BE2C (cell line): ENCODE results near the gene THSD7A.

Experiments
- DNase-seq: peaks from one replicate; pipeline ENCODE4 v3.0.0-alpha.2; 2020
- H3K27me3 ChIP-seq: fragments of 250-450 bp; sonication (Bioruptor Pico); 2 replicates; pipeline ENCODE4 v1.5.1; 2020; ENCODE audit warnings: mild to moderate bottlenecking
- H3K36me3 ChIP-seq: fragments of 250-450 bp; sonication (Bioruptor Pico); 2 replicates; pipeline ENCODE4 v1.5.1; 2020; ENCODE audit warnings: mild to moderate bottlenecking
- H3K4me1 ChIP-seq: fragments of 250-450 bp; sonication (Bioruptor Pico); 2 replicates; pipeline ENCODE4 v1.5.1; 2020
- H3K4me3 ChIP-seq: 2 replicates; pipeline ENCODE4 v1.5.1; 2011; ENCODE audit warnings: low read depth, low read length
- H3K9me3 ChIP-seq: fragments of 250-450 bp; sonication (Bioruptor Pico); 2 replicates; pipeline ENCODE4 v1.5.1; 2020
- TF ChIP-seq, protein P1 (sequence below): IDR thresholded peaks from 2 replicates; pipeline ENCODE4 v1.5.1; 2012; ENCODE audit warnings: mild to moderate bottlenecking, low read depth, low read length

Gene THSD7A

GRCh38 chr7:11751807-11752389 is 80.1 kb downstream of the THSD7A start:
- no peaks in the 10 kb centered on the region for H3K36me3 ChIP-seq
- H3K27me3 ChIP-seq, result no peaks in the 10 kb centered on the region
- TF ChIP-seq, protein P1, sequence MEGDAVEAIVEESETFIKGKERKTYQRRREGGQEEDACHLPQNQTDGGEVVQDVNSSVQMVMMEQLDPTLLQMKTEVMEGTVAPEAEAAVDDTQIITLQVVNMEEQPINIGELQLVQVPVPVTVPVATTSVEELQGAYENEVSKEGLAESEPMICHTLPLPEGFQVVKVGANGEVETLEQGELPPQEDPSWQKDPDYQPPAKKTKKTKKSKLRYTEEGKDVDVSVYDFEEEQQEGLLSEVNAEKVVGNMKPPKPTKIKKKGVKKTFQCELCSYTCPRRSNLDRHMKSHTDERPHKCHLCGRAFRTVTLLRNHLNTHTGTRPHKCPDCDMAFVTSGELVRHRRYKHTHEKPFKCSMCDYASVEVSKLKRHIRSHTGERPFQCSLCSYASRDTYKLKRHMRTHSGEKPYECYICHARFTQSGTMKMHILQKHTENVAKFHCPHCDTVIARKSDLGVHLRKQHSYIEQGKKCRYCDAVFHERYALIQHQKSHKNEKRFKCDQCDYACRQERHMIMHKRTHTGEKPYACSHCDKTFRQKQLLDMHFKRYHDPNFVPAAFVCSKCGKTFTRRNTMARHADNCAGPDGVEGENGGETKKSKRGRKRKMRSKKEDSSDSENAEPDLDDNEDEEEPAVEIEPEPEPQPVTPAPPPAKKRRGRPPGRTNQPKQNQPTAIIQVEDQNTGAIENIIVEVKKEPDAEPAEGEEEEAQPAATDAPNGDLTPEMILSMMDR, result no peak
- H3K4me1 ChIP-seq, result peaks cover 21% of the 10 kb centered on the region
- no peak for DNase-seq
- H3K9me3 ChIP-seq, result peaks cover 3% of the 10 kb centered on the region; the same call in 1 of the 2 replicates
- H3K4me3 ChIP-seq, result no peak overlapping the region

DNA sequence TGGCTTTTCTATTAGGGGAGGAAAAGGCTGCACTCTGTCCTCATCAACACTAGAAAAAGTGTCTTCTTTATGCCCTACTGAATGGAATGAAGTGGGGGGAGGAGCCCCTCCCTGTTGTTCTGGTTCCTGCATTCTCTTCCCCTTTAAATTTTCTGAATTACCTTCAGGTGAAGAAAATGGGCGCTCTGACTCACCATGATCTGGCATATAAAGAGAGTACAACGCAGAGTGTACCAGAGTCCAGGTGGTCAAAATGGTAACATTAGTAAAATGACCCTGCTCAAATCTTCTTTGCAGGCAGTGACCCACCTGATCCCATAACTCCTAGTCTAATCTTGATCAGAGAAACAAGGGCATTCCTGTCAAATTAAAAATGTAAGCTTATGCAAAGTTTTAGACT is 80.7 kb downstream of the THSD7A start:
- TF ChIP-seq, protein P1, result no peak
- Histone ChIP-seq H3K9me3 (peaks cover 3% of the 10 kb centered on the region; the same call in 1 of the 2 replicates), H3K27me3 (no peaks in the 10 kb centered on the region), H3K36me3 (no peaks in the 10 kb centered on the region), H3K4me1 (peaks cover 17% of the 10 kb centered on the region), H3K4me3 (no peak overlapping the region)
- no peak for DNase-seq

DNA sequence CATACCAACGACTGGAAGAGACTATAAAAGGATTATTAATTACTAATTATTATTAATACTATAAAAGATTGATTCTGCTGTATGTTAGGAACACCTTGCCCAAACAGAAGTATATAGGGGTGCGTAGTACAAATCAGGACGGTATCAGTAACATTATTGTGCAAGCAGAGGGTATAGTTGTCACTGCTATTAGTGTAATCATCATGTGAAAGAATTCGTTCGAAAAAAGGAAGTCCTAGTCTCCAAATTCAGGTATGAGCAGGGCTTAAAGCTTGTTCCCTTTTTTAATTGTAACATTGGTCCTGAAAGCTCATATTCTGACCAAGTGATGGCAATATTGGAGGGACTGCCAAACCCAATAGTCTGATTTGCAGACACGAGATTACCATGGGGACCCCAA is 81.8 kb downstream of the THSD7A start:
- H3K9me3 ChIP-seq, result peaks cover 3% of the 10 kb centered on the region; the same call in 1 of the 2 replicates
- H3K27me3 ChIP-seq, result no peaks in the 10 kb centered on the region
- peaks cover 13% of the 10 kb centered on the region for H3K4me1 ChIP-seq
- H3K36me3 ChIP-seq, result no peaks in the 10 kb centered on the region
- no peak for DNase-seq
- H3K4me3 ChIP-seq, result no peak overlapping the region
- TF ChIP-seq, protein P1, result no peak

DNA sequence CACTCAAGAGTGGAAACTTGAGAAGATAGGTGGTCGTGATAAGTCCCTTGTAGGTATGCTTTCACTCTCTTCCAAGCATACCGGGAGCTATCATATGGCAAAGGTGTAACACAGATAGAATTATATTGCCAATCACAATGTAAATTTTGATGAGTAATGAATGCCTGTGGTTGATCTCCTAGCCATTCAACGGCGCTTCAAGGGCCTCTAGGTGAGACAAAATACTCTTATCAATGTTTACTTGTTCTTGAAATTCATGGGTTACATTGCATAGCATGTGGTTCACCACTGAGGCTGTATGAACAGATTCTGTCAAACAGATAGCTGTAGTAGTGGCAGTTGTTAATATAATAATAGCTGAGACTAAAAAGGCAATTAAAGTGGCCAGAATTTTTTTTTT is 82.4 kb downstream of the THSD7A start:
- Histone ChIP-seq H3K9me3 (peaks cover 3% of the 10 kb centered on the region; the same call in 1 of the 2 replicates), H3K4me1 (peaks cover 13% of the 10 kb centered on the region), H3K36me3 (no peaks in the 10 kb centered on the region), H3K27me3 (no peaks in the 10 kb centered on the region), H3K4me3 (no peak overlapping the region)
- DNase-seq, result no peak
- TF ChIP-seq, protein P1, result no peak

DNA sequence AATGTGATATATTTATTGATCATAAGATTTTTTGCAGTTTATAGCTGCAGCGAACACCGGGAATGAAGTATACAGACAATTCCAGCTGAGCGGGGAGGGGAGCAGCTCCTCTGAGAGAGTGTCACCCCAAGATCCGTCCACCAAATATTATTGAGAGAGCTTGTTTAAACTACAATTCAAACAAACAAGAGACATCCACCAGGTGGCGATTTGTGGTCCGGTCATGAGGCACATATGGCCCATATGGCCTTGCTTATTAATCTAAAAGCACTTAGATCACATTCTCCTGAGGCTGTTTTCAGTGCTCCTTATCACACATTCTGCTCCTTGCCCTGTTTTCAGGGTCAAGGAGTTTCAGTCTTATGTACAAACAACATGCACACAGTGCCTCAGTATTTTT is 83.1 kb downstream of the THSD7A start:
- TF ChIP-seq, protein P1, result peak; percentile 49
- peaks cover 13% of the 10 kb centered on the region for H3K4me1 ChIP-seq
- peaks cover 3% of the 10 kb centered on the region; the same call in 1 of the 2 replicates for H3K9me3 ChIP-seq
- no peak overlapping the region for H3K4me3 ChIP-seq
- peak; percentile 51 for DNase-seq
- H3K36me3 ChIP-seq, result no peaks in the 10 kb centered on the region
- H3K27me3 ChIP-seq, result no peaks in the 10 kb centered on the region

GRCh38 chr7:11747715-11748485 is 84.1 kb downstream of the THSD7A start:
- DNase-seq, result no peak
- Histone ChIP-seq H3K27me3 (no peaks in the 10 kb centered on the region), H3K4me3 (no peak overlapping the region), H3K4me1 (peaks cover 9% of the 10 kb centered on the region; the same call in 1 of the 2 replicates), H3K36me3 (no peaks in the 10 kb centered on the region), H3K9me3 (peaks cover 3% of the 10 kb centered on the region; the same call in 1 of the 2 replicates)
- TF ChIP-seq, protein P1, result no peak
